DMS153 treated with DMSO at 0.1 percent for 48 hours (cell line): Measurements from ENCODE around the gene IGSF9.
"Not testable (repeated sequence)": the region's sequence is repeated elsewhere in the genome, so short reads cannot be mapped to it uniquely, and the experiment has no call there.

Source experiments
- DNase-seq: peaks from one replicate; lab custom pipeline; 2025; ENCODE audit not compliant: unreplicated experiment; lab: John Stamatoyannopoulos, UW

IGSF9 gene

DNA sequence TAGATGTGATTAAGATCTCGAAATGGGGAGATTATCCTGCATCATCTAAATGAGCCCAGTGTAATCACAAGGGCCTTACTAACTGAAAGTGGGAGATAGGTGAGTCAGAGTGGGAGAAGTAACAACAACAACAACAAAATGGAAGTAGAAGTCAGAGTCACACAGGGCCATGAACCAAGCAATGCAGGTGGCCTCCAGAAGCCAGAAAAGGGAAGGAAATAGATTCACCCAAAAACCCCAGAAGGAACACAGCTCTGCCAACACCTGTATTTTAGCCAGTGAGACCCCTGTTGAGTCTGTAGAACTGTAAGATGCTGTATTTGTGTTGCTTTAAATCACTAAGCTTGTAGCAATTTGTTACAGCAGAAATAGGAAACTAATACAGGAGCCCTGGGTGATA, 24.2 kb downstream of the IGSF9 start:
- no peak for DNase-seq

GRCh38 chr1:159920651-159921050, 24.8 kb downstream of the IGSF9 start:
- no peak for DNase-seq

DNA sequence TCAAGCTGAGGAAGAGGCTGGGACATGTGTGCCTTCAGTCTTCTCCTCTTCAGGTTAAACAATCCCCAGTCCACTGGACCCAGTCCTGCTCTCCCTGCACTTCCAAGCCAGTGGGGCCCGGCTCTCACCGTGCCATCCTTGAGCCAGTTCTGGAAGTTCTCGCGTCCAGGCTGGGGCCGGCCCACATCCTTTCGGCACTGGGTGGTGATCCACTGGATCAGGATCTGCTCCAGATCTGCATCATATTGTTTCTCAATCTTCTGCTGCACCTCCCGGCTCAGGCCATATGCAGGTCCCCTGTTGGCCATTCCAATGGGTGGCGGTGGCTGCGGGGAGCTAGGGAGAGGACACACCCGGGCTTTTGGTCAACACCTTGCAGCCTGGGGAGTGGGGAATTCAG, 25.2 kb downstream of the IGSF9 start:
- no peak for DNase-seq

- DNase-seq, result no peak
Measured at GRCh38 chr1:159919236-159919865, 26.1 kb downstream of the IGSF9 start.

- DNase-seq, result no peak
Measured at GRCh38 chr1:159918352-159919200, 26.8 kb downstream of the IGSF9 start.

- no peak for DNase-seq
Measured at GRCh38 chr1:159917533-159918351, 27.7 kb downstream of the IGSF9 start.

GRCh38 chr1:159916242-159917051, 29.0 kb downstream of the IGSF9 start:
- DNase-seq, result peak; percentile 96

GRCh38 chr1:159915571-159916241, 29.7 kb downstream of the IGSF9 start:
- no peak for DNase-seq

DNA sequence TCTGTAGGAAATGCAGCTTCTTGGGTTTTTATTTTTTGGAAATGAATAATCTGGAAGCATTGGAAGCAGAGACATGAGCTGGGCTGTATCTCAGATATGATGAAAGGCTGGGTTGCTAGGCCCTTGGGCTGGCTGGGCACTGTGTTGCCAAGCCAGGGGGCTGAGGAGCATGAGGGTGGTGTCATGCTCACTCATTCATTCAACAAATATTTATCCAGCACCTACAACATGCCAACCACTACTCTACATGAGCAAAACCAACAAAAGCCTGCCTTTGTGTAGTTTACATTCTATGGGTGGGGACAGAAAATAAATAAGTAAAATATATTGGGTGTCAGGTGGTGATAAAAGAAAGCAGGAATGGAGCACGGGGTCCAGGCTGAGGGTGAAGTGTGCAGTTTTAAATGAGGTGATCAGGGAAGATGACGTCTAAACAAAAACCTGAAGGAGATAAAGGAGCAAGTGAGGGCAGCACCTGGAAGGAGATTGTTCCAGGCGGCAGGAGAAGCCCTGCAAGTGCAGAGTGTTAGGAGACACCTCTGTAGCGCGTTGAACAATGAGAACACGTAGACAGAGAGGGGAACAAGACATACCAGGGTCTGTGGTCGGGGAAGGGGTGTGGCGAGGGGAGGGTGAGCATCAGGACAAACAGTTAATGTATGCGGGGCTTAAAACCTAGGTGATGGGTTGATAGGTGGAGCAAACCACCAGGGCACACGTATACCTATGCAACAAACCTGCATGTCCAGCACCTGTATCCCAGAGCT, 31.0 kb downstream of the IGSF9 start:
- peak; percentile 47 for DNase-seq

DNA sequence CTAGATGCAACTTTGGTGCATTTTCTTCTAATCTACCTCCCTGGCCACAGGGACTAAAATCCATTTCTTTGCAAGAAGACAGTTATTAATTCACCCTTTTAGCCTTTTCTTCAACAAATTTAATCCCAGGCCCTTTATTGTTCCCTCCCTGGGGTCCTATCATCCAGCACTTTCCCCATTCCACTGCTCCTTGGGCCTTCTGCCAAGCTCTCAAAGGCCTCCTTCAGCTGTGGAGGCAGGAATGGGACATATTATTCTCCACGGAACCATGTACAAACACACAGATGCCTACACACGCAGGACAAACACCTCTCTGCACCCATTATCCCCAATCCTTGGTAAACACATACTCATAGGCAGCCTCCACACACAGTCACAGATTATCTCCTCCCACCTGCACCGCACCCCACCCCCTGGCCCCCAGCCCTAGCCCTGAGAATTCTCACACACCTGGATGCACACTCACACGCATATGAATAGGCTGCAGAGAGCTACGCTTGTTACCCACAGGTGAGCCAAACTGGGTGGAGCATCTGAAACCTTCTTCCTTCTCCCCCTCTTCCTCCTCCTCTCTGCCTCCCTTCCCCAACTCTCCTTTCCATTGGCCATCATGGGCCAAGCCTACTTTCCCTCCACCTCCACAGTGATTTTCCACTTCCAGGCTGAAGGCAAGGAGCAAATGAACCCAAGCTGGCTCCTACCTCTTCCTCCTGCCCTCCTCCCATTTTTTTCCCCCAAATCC, 31.8 kb downstream of the IGSF9 start:
- DNase-seq, result peak; percentile 51

DNA sequence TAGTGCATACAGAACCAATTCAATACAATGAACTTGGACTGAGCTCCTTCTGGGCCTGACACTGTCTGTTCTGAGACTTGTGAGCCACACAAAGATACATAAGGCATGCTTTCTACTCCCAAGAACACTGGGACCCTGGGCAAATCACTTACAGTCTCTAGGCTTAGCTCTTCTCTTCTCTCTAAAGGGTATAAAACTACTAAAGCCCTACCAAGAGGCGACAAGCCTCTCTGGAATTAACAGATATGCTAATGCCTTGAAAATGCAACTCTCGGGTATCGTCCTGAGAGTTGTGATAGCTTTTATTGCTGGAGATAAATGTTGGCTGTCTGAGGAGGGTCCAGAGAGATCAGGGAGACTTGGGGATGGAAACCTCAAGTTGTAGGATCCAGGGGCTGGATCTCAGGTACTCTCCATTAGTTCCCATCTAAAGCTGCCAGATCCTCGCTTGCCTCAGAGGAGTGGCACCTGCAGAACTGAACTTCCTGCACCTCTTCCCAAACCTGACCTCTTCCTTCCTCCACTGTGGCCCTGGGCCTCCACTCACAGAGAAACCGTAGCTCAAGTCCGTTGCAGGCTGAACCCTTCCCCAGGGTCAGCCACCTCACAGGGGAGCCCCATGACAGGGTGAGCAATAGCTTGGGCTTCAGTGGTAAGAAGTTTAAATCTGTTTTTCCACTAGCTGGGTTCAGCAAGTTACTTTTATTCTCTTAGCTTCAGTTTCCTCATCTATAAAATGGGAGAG, 33.9 kb downstream of the IGSF9 start:
- no peak for DNase-seq

DNA sequence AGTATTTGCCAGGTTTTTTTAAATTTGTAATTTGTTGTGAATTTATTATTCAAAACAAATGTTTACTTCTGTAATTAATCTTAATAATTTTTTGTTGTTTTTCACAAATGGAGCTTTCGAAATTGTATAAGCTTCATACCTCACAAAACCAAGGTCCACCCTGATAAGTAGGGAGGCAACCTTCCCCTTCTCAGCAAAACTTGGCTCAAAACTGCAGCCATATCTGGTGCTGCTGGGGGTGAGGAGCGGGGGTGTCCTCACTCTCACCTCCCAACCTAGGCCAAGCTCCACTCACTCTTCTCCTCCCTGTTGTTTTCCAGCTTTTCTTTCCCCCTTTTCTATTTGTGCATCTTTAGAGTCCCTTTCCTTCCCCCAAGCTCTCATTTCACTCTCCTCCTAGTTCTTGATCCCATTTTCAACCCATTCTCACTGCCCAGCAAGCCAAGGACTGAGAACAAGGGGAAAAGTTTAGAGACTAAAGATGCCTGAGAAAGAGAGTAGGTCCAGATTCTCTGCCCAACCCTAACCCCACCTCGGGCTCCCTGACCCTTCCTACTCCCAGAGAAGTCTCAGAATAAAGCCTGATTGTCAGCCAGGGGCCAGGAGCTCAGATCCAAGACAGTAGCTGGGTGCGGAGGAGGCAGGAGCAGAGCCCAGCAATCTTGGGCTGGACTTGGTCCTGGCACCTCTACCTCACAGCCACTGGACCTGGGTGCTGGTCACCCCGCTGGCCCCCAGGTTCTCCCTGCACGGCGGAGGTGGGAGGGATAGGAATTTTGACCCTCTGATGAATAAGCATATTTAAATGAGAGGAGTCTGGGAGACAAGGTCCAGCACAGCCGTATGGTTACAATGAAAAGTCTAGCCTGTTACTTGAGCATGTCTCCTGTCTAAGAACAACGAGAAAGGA, 37.1 kb downstream of the IGSF9 start:
- DNase-seq, result no peak

- no peak for DNase-seq
Measured at GRCh38 chr1:159906960-159907359, 38.5 kb downstream of the IGSF9 start.

- not testable (repeated sequence) for DNase-seq
Measured at GRCh38 chr1:159904036-159904435, 41.4 kb downstream of the IGSF9 start.

DNA sequence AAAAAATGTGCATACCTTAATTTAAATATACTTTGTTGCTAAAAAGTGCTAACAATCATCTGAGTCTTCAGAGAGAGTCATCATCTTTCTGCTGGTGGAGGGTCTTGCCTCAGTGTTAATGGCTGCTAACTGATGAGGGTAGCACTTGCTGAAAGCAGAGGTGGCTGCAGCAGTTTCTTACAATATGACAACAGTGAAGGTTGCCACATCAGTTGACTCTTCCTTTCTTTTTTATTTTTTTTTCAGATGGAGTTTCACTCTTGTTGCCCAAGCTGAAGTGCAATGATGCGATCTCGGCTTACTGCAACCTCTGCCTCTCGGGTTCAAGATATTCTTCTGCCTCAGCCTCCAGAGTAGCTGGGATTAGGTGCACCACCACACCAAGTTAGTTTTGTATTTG, 42.9 kb downstream of the IGSF9 start:
- DNase-seq, result no peak

DNA sequence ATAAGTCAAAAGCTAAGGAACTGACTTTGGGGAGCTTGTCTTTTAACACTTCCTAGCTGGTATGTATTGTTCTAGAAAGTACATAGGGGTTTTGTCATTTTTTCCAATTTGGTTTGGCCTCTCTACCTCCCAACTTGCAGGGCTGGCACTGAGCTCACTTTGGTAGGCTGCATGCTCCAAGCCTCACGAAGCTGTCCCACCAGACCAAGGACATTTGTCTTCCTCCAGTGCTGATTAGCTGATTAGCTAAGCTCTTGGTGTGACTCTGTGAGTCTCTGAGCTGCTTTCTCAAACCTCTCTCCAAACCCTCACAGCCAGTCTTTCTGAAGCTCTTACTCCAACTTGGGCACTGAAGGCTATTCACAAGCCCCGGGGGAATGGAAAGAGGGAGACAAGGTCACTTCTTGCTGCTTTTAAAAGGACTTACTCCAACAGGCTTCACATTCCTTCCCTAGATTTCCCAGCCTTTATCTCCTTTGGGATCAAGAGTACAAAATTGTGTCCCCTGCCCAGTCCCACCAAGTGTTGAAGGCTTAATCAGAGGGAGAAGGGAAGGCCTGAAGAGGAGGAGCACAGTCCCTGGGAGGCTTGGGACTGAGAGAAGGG, 44.6 kb downstream of the IGSF9 start:
- DNase-seq, result no peak
